Pancreas (tissue), 10 donors: Measurements from ENCODE around the gene KRT10. TPM values are rescaled to one million over a fixed set of nuclear protein-coding genes. Genes with fewer than 3 reads are reported as not detected.

Experiments used
- ATAC-seq, 4 donors: fragments of 200-7000 bp; cut with Tn5 transposase; one replicate each; pipeline versions ENCODE4 v1.8.0 to v1.9.1; 2020; ENCODE audit warnings: mild to moderate bottlenecking in 4 of 4, moderate library complexity in 4 of 4
- DNase-seq, 6 donors: peaks; one replicate each; pipeline ENCODE4 v3.0.0-alpha.2; 2020
- FAIRE-seq: peaks from 2 replicates; lab custom pipeline; 2012; peaks lifted over from hg19 to GRCh38; lab: Jason Lieb, UNC
- H3K27ac ChIP-seq, 4 donors: fragments of 200-600 bp; sonication (generic); 1 replicate in 3 of 4; 2 replicates in 1 of 4; pipeline versions ENCODE4 v1.5.0 to v1.8.0; 2020
- H3K27me3 ChIP-seq, 4 donors: fragments of 200-600 bp; one replicate each; pipeline ENCODE4 v1.8.0; 2021
- H3K36me3 ChIP-seq, 3 donors: fragments of 200-600 bp; sonication (generic) in 1 of 3; one replicate each; pipeline versions ENCODE4 v1.5.0 to v1.8.0; 2020 to 2021
- H3K4me1 ChIP-seq, 3 donors: fragments of 200-600 bp; one replicate each; pipeline ENCODE4 v1.8.0; 2021
- H3K4me3 ChIP-seq, 4 donors: fragments of 200-600 bp; sonication (generic) in 2 of 4; one replicate each; pipeline versions ENCODE4 v1.5.0 to v1.8.0; 2020 to 2021
- H3K9me3 ChIP-seq, 4 donors: fragments of 200-600 bp; one replicate each; pipeline ENCODE4 v1.8.0; 2021
- WGBS, 2 donors: extraction: QIAGEN DNeasy Blood & Tissue Kit; methylation state at CpG; one replicate each; pipeline ENCODE4 v1.1.7; 2013; 5-methylcytosine and 5-hydroxymethylcytosine counted together
- intact Hi-C, 3 donors: fragments of 100-400 bp; cut with DNase I; formaldehyde crosslinking; loops; one replicate each; pipeline versions ENCODE4 v1.11.1 to v1.14.2; 2022
- polyA plus RNA-seq, 2 donors: library from polyadenylated mRNA; stranded (reverse); fragments of 200-250 nt; gene quantifications; one replicate each; pipeline ENCODE4 v1.2.3, GENCODE V29; 2013
- total RNA-seq, 6 donors: library from RNA; stranded (reverse); fragmentation: NEBNext Ultra II Directional in 4 of 6; extraction: Animal tissue kit (Norgen Biotek cat#: 25700) in 4 of 6; gene quantifications; one replicate each; pipeline versions ENCODE4 v1.2.1 to v1.2.4, GENCODE V29; 2021 to 2023
- TF ChIP-seq, protein P1 (sequence below), 4 donors: fragments of 200-600 bp; sonication (generic) in 3 of 4; IDR thresholded peaks; one replicate each; pipeline versions ENCODE4 v1.5.0 to v1.8.0; 2021; ENCODE audit warnings: antibody characterized with exemption in 4 of 4
- donor health status: healthy with polysubstance abuse.
- donor health status: DM: no; HTN: no; CAD: no; lungs with moderate emphysema.
- donor health status: DM: no; HTN: no; CAD: no.
- donor health status: control.
- donor health status: control.
- donor health status: Bipolar disorder and iron deficiency.
- donor health status: DM: yes; HTN: yes; CAD: no.
- donor health status: DM: no; HTN: no; CAD: no.
- donor health status: DM: no; HTN: no; CAD: no.
- donor health status: DM: yes; HTN: yes; CAD: no.

The KRT10 gene
- total and polyA plus RNA-seq, 8 donors = 13.9 to 31.0 (median 21.2) TPM

DNA sequence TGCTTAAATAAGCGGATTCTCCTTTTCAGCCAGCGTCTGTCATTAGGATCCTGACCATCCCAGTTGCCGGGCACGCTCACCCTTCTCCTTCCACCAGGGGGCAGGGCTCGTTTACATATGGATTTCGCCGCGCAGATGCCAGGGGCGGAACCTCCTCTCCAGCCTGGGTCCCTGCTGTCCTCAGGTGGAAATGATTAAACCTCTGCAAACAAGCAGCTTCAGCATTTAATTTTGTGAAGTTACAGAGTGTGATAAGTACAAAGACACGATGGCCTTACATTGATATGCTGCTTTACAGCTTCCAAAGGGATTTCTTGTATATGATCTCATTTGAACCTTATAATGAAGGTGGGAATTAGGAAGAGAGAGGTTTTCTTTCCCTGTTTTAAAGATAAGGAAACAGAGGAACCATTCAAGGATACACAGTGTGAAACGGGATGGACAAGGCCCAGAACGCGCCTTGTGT is 18.8 kb downstream of the KRT10 start:
- Histone ChIP-seq H3K36me3 (no peaks in the 10 kb centered on the region), H3K9me3 (no peaks in the 10 kb centered on the region), H3K4me3 (no peak overlapping the region), H3K4me1 (peaks cover 0 to 4% (median 0%) of the 10 kb centered on the region in 3 donors), H3K27ac (no peak overlapping the region), H3K27me3 (peaks cover 0 to 35% (median 0%) of the 10 kb centered on the region in 4 donors)
- 3 to 5% methylated on average over 13 of the region's 13 CpGs for WGBS, 2 donors
- intact Hi-C loops = loop anchor here in 1 of 3 donors (10.0 kb wide), 1 partner anchor 851 kb away; no protein-coding TSS in a partner anchor
- TF ChIP-seq, protein P1, sequence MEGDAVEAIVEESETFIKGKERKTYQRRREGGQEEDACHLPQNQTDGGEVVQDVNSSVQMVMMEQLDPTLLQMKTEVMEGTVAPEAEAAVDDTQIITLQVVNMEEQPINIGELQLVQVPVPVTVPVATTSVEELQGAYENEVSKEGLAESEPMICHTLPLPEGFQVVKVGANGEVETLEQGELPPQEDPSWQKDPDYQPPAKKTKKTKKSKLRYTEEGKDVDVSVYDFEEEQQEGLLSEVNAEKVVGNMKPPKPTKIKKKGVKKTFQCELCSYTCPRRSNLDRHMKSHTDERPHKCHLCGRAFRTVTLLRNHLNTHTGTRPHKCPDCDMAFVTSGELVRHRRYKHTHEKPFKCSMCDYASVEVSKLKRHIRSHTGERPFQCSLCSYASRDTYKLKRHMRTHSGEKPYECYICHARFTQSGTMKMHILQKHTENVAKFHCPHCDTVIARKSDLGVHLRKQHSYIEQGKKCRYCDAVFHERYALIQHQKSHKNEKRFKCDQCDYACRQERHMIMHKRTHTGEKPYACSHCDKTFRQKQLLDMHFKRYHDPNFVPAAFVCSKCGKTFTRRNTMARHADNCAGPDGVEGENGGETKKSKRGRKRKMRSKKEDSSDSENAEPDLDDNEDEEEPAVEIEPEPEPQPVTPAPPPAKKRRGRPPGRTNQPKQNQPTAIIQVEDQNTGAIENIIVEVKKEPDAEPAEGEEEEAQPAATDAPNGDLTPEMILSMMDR (IDR thresholded peaks at IDR 0.05) = peak; percentile 62 to 81 (median 70)
- DNase-seq (peak; percentile 52 to 87 (median 76)), FAIRE-seq (no peak), ATAC-seq (peak; percentile 90 to 100 (median 100))

DNA sequence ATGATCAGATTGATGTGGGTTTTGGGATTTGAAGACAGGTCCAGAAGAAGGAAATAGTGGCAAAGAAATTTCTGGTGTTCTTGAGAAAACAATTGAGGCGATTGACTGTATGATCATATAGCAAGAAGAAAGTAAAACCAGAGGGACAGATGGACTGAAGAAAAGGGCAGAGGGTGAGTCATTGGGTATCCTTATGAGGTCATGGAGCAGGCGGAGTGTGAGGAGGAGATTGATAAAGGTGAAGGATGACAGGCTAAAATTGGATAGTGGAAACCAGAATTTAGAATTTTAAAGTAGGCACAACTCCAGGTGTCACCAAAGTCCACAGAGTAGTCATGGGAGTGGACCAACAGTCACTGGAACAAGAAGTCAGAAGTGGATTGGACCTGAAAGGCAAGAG is 21.3 kb downstream of the KRT10 start:
- no peak for DNase-seq
- Histone ChIP-seq H3K9me3 (no peaks in the 10 kb centered on the region), H3K36me3 (no peaks in the 10 kb centered on the region), H3K27ac (no peak overlapping the region), H3K27me3 (peaks cover 0 to 40% (median 0%) of the 10 kb centered on the region in 4 donors), H3K4me3 (no peak overlapping the region), H3K4me1 (peaks cover 0 to 4% (median 0%) of the 10 kb centered on the region in 3 donors)
- no peak for FAIRE-seq
- intact Hi-C loops = loop anchor here in 1 of 3 donors (10.0 kb wide), 1 partner anchor 854 kb away; no protein-coding TSS in a partner anchor
- TF ChIP-seq, protein P1 (IDR thresholded peaks at IDR 0.05) = no peak
- no peak for ATAC-seq
- WGBS, 2 donors = 41 to 56% methylated on average over 2 of the region's 2 CpGs

DNA sequence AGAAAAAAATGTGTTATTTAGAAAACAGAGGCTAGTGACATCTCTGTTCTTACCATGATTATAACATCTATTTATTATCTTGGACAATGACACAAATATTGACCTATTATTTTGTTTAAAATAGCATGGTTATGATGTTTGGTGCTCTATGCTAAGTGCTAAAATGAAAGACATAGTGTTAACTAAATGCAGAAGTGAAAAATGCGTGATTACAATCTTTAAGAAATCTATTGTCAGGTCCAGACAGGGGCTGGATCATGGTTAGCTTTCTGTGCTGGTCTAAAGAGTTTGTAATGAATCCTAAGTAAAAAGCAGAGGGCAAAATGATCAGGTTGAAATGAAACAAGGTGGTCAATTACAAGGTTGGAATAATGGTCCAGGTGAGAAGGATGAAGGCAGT is 22.0 kb downstream of the KRT10 start:
- no peak for DNase-seq
- H3K36me3 ChIP-seq = no peaks in the 10 kb centered on the region
- H3K4me3 ChIP-seq = no peak overlapping the region
- TF ChIP-seq, protein P1 (IDR thresholded peaks at IDR 0.05) = no peak
- peaks cover 0 to 4% (median 0%) of the 10 kb centered on the region in 3 donors for H3K4me1 ChIP-seq
- FAIRE-seq = no peak
- no peak for ATAC-seq
- H3K9me3 ChIP-seq = no peaks in the 10 kb centered on the region
- peaks cover 0 to 33% (median 0%) of the 10 kb centered on the region in 4 donors for H3K27me3 ChIP-seq
- 47 to 68% methylated on average over 1 of the region's 1 CpG for WGBS, 2 donors
- H3K27ac ChIP-seq = no peak overlapping the region
- intact Hi-C loops = loop anchor here in 1 of 3 donors (10.0 kb wide), 1 partner anchor 854 kb away; no protein-coding TSS in a partner anchor

DNA sequence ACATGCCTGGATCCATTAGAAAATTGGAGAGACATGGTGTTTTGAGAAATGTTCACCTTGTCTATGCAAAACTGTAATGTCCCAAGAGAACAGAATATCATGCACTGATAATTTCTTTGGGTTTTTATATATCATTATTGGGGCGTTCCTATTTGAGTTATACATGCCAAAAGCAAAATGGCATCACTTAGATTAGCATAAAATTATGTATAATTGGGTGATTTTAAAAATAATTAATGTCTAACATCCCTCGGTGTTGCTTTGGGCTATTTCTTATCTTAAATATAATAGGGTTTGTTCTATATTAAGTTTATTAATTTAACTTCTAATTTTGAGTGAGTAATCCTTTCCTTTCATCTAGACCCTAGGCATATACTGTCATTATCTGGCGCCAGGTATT is 22.6 kb downstream of the KRT10 start, which contains the start of gene KRT28:
TSS of gene KRT28 (minus strand) at position 101 of the 400 bp plus-strand sequence. CDS start at position 35, 66 bp downstream.
- TF ChIP-seq, protein P1 (IDR thresholded peaks at IDR 0.05) = no peak
- H3K27me3 ChIP-seq = peaks cover 0 to 28% (median 0%) of the 10 kb centered on the region in 4 donors
- intact Hi-C loops = loop anchor here (10.0 kb wide), 2 partner anchors 185 to 855 kb away; no protein-coding TSS in a partner anchor
- no peaks in the 10 kb centered on the region for H3K36me3 ChIP-seq
- DNase-seq = no peak
- no peak within 1 kb of the TSS for H3K4me3 ChIP-seq
- 43 to 58% methylated on average over 3 of the region's 3 CpGs for WGBS, 2 donors
- FAIRE-seq = no peak
- H3K9me3 ChIP-seq = no peaks in the 10 kb centered on the region
- no peak for ATAC-seq
- peaks cover 0 to 4% (median 0%) of the 10 kb centered on the region in 3 donors for H3K4me1 ChIP-seq
- H3K27ac ChIP-seq = no peak within 1 kb of the TSS

DNA sequence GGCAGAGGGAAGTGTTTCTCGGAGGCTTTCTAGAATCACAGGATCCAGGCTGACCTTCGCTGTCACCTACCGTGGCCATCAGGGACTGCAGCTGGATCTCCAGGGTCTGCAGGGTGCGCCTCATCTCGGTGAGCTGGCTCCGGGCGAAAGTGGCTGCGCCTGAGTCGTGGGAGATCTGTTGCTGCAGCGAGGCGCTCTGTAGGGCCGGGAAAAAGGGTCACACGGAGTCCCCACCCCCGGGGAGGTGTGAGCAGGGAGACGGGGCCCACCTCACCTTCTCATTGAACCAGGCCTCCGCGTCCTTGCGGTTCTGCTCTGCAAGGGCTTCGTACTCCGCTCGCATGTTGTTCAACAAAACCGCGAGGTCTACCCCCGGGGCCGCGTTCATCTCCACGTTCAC is 25.6 kb downstream of the KRT10 start:
- H3K9me3 ChIP-seq = no peaks in the 10 kb centered on the region
- no peaks in the 10 kb centered on the region for H3K36me3 ChIP-seq
- H3K27ac ChIP-seq = no peak overlapping the region
- TF ChIP-seq, protein P1 (IDR thresholded peaks at IDR 0.05) = no peak
- H3K4me1 ChIP-seq = no peaks in the 10 kb centered on the region
- ATAC-seq (no peak), FAIRE-seq (no peak), DNase-seq (no peak)
- H3K27me3 ChIP-seq = peaks cover 0 to 19% (median 0%) of the 10 kb centered on the region in 4 donors
- 59 to 68% methylated on average over 27 of the region's 27 CpGs for WGBS, 2 donors
- intact Hi-C loops = loop anchor here in 2 of 3 donors (10.0 kb wide), 1 partner anchor 182 kb away; no protein-coding TSS in a partner anchor
- H3K4me3 ChIP-seq = no peak overlapping the region
